ENCODE data around the gene CCDC85C.

DNA sequence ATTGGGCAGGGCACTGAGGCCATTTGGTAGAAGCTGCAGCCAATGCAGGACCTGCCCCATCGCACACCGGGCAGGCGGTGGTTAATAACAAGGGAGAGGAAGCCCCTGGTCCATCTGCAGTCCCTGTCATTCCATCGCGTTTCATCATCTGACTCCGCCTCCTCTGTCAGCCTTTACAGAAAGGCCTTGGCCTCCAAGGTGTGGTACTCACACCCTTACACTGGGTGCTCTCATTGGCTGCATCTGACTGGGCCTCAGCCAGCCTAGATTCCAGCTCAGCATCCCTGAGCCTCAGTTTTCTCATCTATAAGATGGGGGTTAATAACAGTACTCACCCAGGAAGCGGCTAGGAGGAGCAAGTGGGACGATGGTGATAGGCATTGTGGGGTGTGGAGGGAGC is 26.2 kb upstream of the CCDC85C start:
- TF ChIP-seq POLR2AphosphoS5 (IDR thresholded peaks at IDR 0.05; ENCODE audit: borderline replicate concordance, low read depth, low read length) (no peak), EZH2 (IDR thresholded peaks at IDR 0.05) (no peak)

Measured in SK-N-MC (cell line).